SKM-1 (cell line): Measurements from ENCODE around the gene KRTAP10-7.
"Not testable (repeated sequence)": the region's sequence is repeated elsewhere in the genome, so short reads cannot be mapped to it uniquely, and the experiment has no call there.

ENCODE experiments used
- DNase-seq: peaks from one replicate; lab custom pipeline; 2025; ENCODE audit not compliant: unreplicated experiment; lab: John Stamatoyannopoulos, UW

KRTAP10-7 gene

DNA sequence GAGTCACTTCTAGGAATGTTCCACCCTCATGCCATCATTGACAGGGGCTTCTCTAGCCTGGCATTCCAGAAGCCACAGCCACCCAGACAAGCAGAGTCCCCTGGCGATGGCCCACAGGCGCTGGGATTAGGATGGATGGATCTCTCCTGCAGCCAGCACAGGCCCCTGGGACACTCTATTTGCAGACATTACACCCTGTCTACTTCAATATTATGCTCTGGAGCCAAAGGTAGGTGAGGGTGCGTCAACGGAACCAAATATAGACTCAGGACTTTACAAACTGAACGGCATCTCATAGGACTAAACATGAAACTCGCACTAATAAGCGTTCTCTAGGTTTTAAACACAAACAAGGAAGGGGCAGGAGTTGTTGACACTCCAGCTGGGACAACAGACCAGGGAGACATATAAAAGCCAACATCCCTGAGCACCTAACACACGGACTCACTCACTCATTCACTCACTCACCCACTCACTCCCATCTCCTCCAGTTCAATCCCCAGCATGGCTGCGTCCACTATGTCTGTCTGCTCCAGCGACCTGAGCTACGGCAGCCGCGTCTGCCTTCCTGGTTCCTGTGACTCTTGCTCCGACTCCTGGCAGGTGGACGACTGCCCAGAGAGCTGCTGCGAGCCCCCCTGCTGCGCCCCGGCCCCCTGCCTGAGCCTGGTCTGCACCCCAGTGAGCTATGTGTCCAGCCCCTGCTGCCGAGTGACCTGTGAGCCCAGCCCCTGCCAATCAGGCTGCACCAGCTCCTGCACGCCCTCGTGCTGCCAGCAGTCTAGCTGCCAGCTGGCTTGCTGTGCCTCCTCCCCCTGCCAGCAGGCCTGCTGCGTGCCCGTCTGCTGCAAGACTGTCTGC, at the start of gene KRTAP10-7:
Gene KRTAP10-7, plus strand, starts transcription at position 480 of the 861 bp plus-strand sequence. Its CDS starts 25 bp downstream, at position 505.
- not testable (repeated sequence) for DNase-seq

DNA sequence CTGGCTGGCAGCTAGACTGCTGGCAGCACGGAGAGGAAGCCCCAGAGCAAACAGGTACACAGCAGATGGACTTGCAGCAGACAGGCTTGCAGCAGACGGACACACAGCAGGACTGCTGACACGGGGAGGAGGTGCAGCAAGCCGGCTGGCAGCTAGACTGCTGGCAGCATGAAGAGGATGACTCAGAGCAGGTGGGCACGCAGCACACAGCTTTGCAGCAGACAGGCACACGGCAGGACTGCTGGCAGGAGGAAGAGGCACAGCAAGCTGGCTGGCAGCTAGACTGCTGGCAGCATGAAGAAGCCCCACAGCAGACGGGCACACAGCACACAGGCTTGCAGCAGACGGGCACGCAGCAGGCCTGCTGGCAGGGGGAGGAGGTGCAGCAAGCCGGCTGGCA, 49.6 kb upstream of the KRTAP10-7 start:
- no peak for DNase-seq

- DNase-seq = no peak
These were observed 48.9 kb upstream of the KRTAP10-7 start, which contains the start of gene KRTAP10-2 for GRCh38 chr21:44551340-44551961. KRTAP10-2 (minus strand) TSS chr21:44551505; CDS start chr21:44551458, 47 bp downstream.

- DNase-seq = no peak
These were observed 48.3 kb upstream of the KRTAP10-7 start for GRCh38 chr21:44552136-44552535.

GRCh38 chr21:44552681-44553080, 47.7 kb upstream of the KRTAP10-7 start:
- no peak for DNase-seq

- DNase-seq = no peak
These were observed 45.1 kb upstream of the KRTAP10-7 start for GRCh38 chr21:44555200-44555875.

- no peak for DNase-seq
These were observed 43.5 kb upstream of the KRTAP10-7 start for GRCh38 chr21:44556879-44557278.

- DNase-seq = no peak
These were observed 42.7 kb upstream of the KRTAP10-7 start for GRCh38 chr21:44557491-44558328.

DNA sequence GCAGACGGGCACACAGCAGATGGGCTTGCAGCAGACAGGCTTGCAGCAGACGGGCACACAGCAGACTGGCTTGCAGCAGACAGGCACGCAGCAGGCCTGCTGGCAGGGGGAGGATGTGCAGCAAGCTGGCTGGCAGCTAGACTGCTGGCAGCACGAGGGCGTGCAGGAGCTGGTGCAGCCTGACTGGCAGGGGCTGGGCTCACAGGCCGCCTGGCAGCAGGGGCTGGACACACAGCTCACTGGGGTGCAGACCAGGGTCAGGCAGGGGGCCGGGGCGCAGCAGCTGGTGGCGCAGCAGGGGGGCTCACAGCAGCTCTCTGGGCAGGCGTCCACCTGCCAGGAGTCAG, 42.1 kb upstream of the KRTAP10-7 start:
- not testable (repeated sequence) for DNase-seq

GRCh38 chr21:44558695-44559094, 41.7 kb upstream of the KRTAP10-7 start, which contains the start of gene KRTAP10-3:
KRTAP10-3 (minus strand) TSS chr21:44558795; CDS start chr21:44558715, 80 bp downstream.
- DNase-seq = no peak

DNA sequence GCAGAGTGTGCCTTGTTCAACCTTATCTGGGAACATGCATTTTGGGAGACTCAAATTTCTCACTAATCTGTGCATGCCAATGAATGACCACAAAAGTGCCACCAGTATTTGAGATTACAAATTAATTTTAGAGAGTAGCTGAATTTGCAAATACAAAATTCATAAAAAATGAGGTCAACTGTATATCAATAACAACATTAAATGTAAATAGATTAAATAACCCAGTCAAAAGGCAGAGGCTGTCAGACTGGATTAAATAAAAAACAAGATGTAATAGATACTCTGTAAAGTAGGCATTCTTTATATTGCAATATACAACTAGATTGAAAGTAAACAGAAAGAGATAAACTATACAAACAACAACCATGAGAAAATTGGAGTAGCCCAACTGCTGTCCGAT, 36.3 kb upstream of the KRTAP10-7 start:
- DNase-seq = no peak

DNA sequence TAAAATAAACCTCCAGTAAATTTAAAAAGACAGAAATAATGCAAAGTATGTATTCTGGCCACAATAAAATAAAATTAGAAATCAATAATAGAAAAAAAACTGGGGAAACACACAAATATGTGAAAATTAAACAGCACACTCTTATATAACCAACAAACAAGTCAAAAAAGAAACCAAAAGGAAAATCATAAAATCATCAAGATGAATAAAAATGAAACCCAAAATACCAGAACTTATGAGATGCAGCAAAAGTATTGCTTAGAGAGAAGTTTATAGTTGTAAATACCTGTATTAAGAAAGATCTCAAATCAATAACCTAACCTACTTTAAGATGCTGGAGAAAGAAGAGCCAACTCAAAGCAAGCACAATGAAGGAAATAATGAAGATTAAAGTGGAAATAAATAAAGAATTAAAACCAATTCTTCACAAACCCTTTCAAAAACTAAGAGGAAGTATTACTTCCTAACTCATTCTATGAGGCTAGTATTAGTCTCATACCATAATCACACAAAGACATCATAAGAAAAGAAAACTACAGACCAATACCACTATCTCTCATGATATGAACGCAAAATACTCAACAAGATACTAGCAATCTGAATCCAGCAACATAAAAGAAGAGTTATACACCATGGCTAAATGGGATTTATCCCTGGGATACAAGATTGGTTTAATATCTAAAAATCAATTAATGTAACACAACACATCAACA, 35.4 kb upstream of the KRTAP10-7 start:
- no peak for DNase-seq

GRCh38 chr21:44566403-44566802, 34.0 kb upstream of the KRTAP10-7 start:
- DNase-seq = no peak

- DNase-seq = no peak
These were observed 32.8 kb upstream of the KRTAP10-7 start for GRCh38 chr21:44567481-44568171.

DNA sequence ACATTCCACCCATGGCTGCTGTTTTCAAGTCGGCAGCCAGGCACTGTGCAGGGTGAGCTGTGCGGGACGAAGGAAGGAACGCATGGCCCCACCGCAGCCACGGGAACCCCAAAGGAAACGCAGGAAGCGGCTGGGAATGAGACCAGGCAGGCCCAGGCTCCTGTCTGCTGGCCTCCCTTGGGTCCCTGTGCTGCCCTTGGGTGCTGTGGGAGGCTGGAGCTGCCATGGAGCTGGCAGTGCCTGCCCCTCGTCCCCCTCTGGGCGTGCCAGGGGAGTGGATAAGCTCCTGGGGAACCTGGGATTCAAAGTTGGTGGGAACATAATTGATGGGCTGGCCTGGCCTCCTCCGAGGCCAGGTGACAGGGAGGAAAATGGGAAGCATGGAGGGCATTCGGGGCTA, 32.1 kb upstream of the KRTAP10-7 start:
- DNase-seq = no peak

- no peak for DNase-seq
These were observed 31.5 kb upstream of the KRTAP10-7 start for GRCh38 chr21:44568667-44569556.

GRCh38 chr21:44569861-44570517, 30.4 kb upstream of the KRTAP10-7 start:
- DNase-seq = no peak

- DNase-seq = no peak
These were observed 29.1 kb upstream of the KRTAP10-7 start for GRCh38 chr21:44571296-44571695.
